H9 (cell line): ENCODE measurements around the gene CERS2. TPM values are rescaled to one million over a fixed set of nuclear protein-coding genes. Genes with fewer than 3 reads are reported as not detected.

Experiments used
- DNase-seq: peaks from one replicate; pipeline ENCODE4 v3.0.0-alpha.2; 2017
- H2AFZ ChIP-seq: one replicate; pipeline ENCODE4 v1.6.1; 2013; ENCODE audit warnings: mild to moderate bottlenecking, low read length, control low read depth, moderate library complexity
- H2AK5ac ChIP-seq: 2 replicates; pipeline ENCODE4 v1.6.1; 2013; ENCODE audit warnings: low read length, control low read depth, mixed read lengths; ENCODE audit not compliant: insufficient read length
- H2BK120ac ChIP-seq: one replicate; pipeline ENCODE4 v1.6.1; 2013; ENCODE audit warnings: low read depth, mild to moderate bottlenecking, low read length, control low read depth, inconsistent platforms; ENCODE audit not compliant: poor library complexity, severe bottlenecking
- H2BK12ac ChIP-seq: 2 replicates; pipeline ENCODE4 v1.6.1; 2013; ENCODE audit warnings: low read length, control low read depth, mixed read lengths, low read depth; ENCODE audit not compliant: insufficient read length
- H2BK15ac ChIP-seq: 2 replicates; pipeline ENCODE4 v1.6.1; 2013; ENCODE audit warnings: low read depth, low read length, control low read depth
- H2BK20ac ChIP-seq: one replicate; pipeline ENCODE4 v1.6.1; 2013; ENCODE audit warnings: low read depth, mild to moderate bottlenecking, low read length, control low read depth, inconsistent platforms; ENCODE audit not compliant: poor library complexity, severe bottlenecking
- H2BK5ac ChIP-seq: 2 replicates; pipeline ENCODE4 v1.6.1; 2013; ENCODE audit warnings: low read length, control low read depth, mixed read lengths; ENCODE audit not compliant: insufficient read length
- H3K14ac ChIP-seq: 2 replicates; pipeline ENCODE4 v1.6.1; 2013; ENCODE audit warnings: low read length, control low read depth; ENCODE audit not compliant: insufficient read depth
- H3K18ac ChIP-seq: 2 replicates; pipeline ENCODE4 v1.6.1; 2013; ENCODE audit warnings: low read depth, mild to moderate bottlenecking, mixed read lengths, low read length, control low read depth; ENCODE audit not compliant: insufficient read length
- H3K23ac ChIP-seq: 2 replicates; pipeline ENCODE4 v1.6.1; 2013; ENCODE audit warnings: low read length, control low read depth, mixed read lengths, low read depth; ENCODE audit not compliant: insufficient read length
- H3K23me2 ChIP-seq: 2 replicates; pipeline ENCODE4 v1.6.1; 2013; ENCODE audit warnings: low read depth, mild to moderate bottlenecking, mixed read lengths, low read length, control low read depth; ENCODE audit not compliant: insufficient read length, poor library complexity, severe bottlenecking
- H3K27ac ChIP-seq: 2 replicates; pipeline ENCODE4 v1.5.1; 2013; ENCODE audit warnings: low read length, control low read depth, mixed read lengths, low read depth; ENCODE audit not compliant: insufficient read length
- H3K27me3 ChIP-seq: 2 replicates; pipeline ENCODE4 v1.6.1; 2013; ENCODE audit warnings: low read length, control low read depth, inconsistent platforms; ENCODE audit not compliant: insufficient read depth
- H3K4ac ChIP-seq: 2 replicates; pipeline ENCODE4 v1.6.1; 2013; ENCODE audit warnings: low read depth, mild to moderate bottlenecking, control low read depth, inconsistent platforms, low read length, moderate library complexity
- H3K4me1 ChIP-seq: 2 replicates; pipeline ENCODE4 v1.6.1; 2013; ENCODE audit warnings: low read length, control low read depth, inconsistent platforms; ENCODE audit not compliant: insufficient read depth
- H3K4me2 ChIP-seq: 2 replicates; pipeline ENCODE4 v1.6.1; 2013; ENCODE audit warnings: low read length, control low read depth, mixed read lengths; ENCODE audit not compliant: insufficient read length, insufficient read depth
- H3K56ac ChIP-seq: 2 replicates; pipeline ENCODE4 v1.6.1; 2013; ENCODE audit warnings: low read depth, mild to moderate bottlenecking, mixed read lengths, low read length, control low read depth; ENCODE audit not compliant: insufficient read length
- H3K79me1 ChIP-seq: 2 replicates; pipeline ENCODE4 v1.6.1; 2013; ENCODE audit warnings: low read depth, mild to moderate bottlenecking, moderate library complexity, low read length, control low read depth, inconsistent platforms; ENCODE audit not compliant: insufficient read depth, poor library complexity, severe bottlenecking
- H3K79me2 ChIP-seq: 2 replicates; pipeline ENCODE4 v1.6.1; 2013; ENCODE audit warnings: low read length, control low read depth, inconsistent platforms; ENCODE audit not compliant: insufficient read depth
- H3K9ac ChIP-seq: 2 replicates; pipeline ENCODE4 v1.6.1; 2013; ENCODE audit warnings: low read length, control low read depth, mixed read lengths; ENCODE audit not compliant: insufficient read length; ENCODE audit errors: extremely low read depth
- H3K9me3 ChIP-seq: one replicate; pipeline ENCODE4 v1.6.1; 2013; ENCODE audit warnings: low read depth, low read length, inconsistent platforms; ENCODE audit not compliant: control insufficient read depth
- H3T11ph ChIP-seq: one replicate; pipeline ENCODE4 v1.6.1; 2013; ENCODE audit warnings: mild to moderate bottlenecking, low read length, control low read depth, inconsistent platforms
- H4K20me1 ChIP-seq: one replicate; pipeline ENCODE4 v1.6.1; 2013; ENCODE audit not compliant: control insufficient read depth, insufficient read length, insufficient read depth
- H4K5ac ChIP-seq: 2 replicates; pipeline ENCODE4 v1.6.1; 2013; ENCODE audit warnings: low read depth, mild to moderate bottlenecking, mixed read lengths, low read length, control low read depth; ENCODE audit not compliant: insufficient read length
- H4K8ac ChIP-seq: replicated peaks from 2 replicates; pipeline ENCODE4 v1.6.1; 2013; ENCODE audit warnings: low read length, control low read depth, mixed read lengths, low read depth; ENCODE audit not compliant: insufficient read length
- H4K91ac ChIP-seq: 2 replicates; pipeline ENCODE4 v1.6.1; 2013; ENCODE audit warnings: low read depth, mild to moderate bottlenecking, moderate library complexity, mixed read lengths, low read length, control low read depth; ENCODE audit not compliant: insufficient read length
- H3K27ac Mint-ChIP-seq, 3 experiments: 2 replicates in 2 of 3; 3 replicates in 1 of 3; pipeline ENCODE4 v1.8.0; 2020 to 2021; ENCODE audit warnings: mixed read lengths in 3 of 3, mild to moderate bottlenecking in 1 of 3, moderate library complexity in 1 of 3
- H3K27me3 Mint-ChIP-seq: 2 replicates; pipeline ENCODE4 v1.8.0; 2021; ENCODE audit warnings: low read depth, mild to moderate bottlenecking, moderate library complexity, mixed read lengths
- H3K36me3 Mint-ChIP-seq, 3 experiments: 2 replicates in 2 of 3; 3 replicates in 1 of 3; pipeline ENCODE4 v1.8.0; 2020 to 2021; ENCODE audit warnings: low read depth in 3 of 3, mixed read lengths in 3 of 3; ENCODE audit not compliant: insufficient read depth in 1 of 3
- H3K4me1 Mint-ChIP-seq, 2 experiments: 2 replicates each; pipeline ENCODE4 v1.8.0; 2020; ENCODE audit warnings: mixed read lengths in 2 of 2
- H3K4me3 Mint-ChIP-seq, 2 experiments: 2 replicates in 1 of 2; 3 replicates in 1 of 2; pipeline ENCODE4 v1.8.0; 2020 to 2021; ENCODE audit warnings: mild to moderate bottlenecking in 2 of 2, mixed read lengths in 2 of 2, moderate library complexity in 1 of 2
- H3K9me3 Mint-ChIP-seq, 2 experiments: 2 replicates in 1 of 2; 3 replicates in 1 of 2; pipeline ENCODE4 v1.8.0; 2020; ENCODE audit warnings: mild to moderate bottlenecking in 2 of 2, mixed read lengths in 2 of 2, moderate library complexity in 1 of 2
- CTCF ChIP-seq: fragments of 200-600 bp; sonication (generic); conservative IDR thresholded peaks from 3 replicates; pipeline ENCODE4 v1.8.0; 2021; ENCODE audit warnings: antibody characterized with exemption, mild to moderate bottlenecking
- WGBS: extraction: QIAGEN DNeasy Blood & Tissue Kit; methylation state at CpG from one replicate; pipeline ENCODE4 v1.1.7; 2013; ENCODE audit warnings: missing lambda C conversion rate, low lambda C conversion rate, mixed read lengths; ENCODE audit not compliant: insufficient read length; ENCODE audit errors: extremely low coverage; 5-methylcytosine and 5-hydroxymethylcytosine counted together
- total RNA-seq: library from RNA; stranded (reverse); gene quantifications from 2 replicates; pipeline ENCODE4 v1.2.1, GENCODE V29; 2021

The CERS2 gene
- total RNA-seq, 1 experiment from 2014 or later = 201 TPM

DNA sequence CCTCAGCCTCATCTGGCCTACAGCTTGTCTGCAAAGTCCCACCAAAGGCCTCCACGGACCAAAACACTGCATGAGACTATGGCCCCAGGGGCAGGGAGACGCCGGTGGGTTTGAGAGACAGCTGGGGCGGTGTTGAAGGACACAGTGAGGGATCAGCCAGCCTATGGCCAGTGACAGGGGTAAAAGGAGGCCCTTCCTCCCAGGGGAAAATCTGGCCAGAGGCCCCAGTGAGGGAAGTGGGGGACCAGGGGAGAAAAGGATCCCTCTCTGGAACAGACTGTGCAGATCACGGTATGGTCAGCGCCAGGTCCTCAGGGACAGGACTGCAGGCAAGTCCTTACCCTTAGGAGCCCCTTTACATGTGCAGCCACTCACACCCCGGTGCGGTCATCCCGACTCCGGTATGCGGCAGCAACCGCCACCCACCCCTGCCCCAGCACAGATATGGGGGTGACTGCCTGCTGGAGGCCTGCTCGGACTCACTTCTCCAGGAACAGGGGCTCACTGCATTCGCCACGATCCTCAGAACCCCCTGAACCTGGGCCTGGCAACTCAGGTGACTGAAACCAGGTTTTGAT, 1.3 kb downstream of the CERS2 start:
- H2BK15ac ChIP-seq = no peak overlapping the region
- H3K14ac ChIP-seq = no peak overlapping the region
- H3K9ac ChIP-seq = peak overlapping the region; percentile 64
- TF ChIP-seq CTCF = no peak
- WGBS = no CpG with 5 or more reads among the region's 15 CpGs
- H3K56ac ChIP-seq = no peak overlapping the region
- no peaks in the 10 kb centered on the region for H3K27me3 Mint-ChIP-seq
- no peak overlapping the region for H3K27ac ChIP-seq
- peak overlapping the region; percentile 78 to 86 for H3K4me3 Mint-ChIP-seq
- no peak overlapping the region for H2BK120ac ChIP-seq
- no peak overlapping the region for H3K23ac ChIP-seq
- no peaks in the 10 kb centered on the region for H3K79me1 ChIP-seq
- peak overlapping the region in 2 of 3 experiments; percentile 14 to 27; a peak in 1 of 7 replicates for H3K27ac Mint-ChIP-seq
- H3K4ac ChIP-seq = no peak overlapping the region
- H3K4me1 ChIP-seq = peaks cover 18% of the 10 kb centered on the region
- H4K20me1 ChIP-seq = no peaks in the 10 kb centered on the region
- no peak overlapping the region for H3K18ac ChIP-seq
- H4K5ac ChIP-seq = no peak overlapping the region
- H2BK20ac ChIP-seq = no peak overlapping the region
- no peak overlapping the region for H3T11ph ChIP-seq
- H3K36me3 Mint-ChIP-seq = peaks cover 9 to 12% (median 11%) of the 10 kb centered on the region in 3 experiments; a peak in 6 of 7 replicates
- DNase-seq = no peak
- no peak overlapping the region for H4K8ac ChIP-seq
- peaks cover 12% of the 10 kb centered on the region for H3K23me2 ChIP-seq
- peak overlapping the region; percentile 72 for H3K4me2 ChIP-seq
- no peaks in the 10 kb centered on the region for H3K27me3 ChIP-seq
- H4K91ac ChIP-seq = no peak overlapping the region
- H3K79me2 ChIP-seq = peaks cover 31% of the 10 kb centered on the region; the same call in 1 of the 2 replicates
- H2BK5ac ChIP-seq = no peak overlapping the region
- peaks cover 58 to 63% of the 10 kb centered on the region in 2 experiments for H3K4me1 Mint-ChIP-seq
- H3K9me3 ChIP-seq = no peaks in the 10 kb centered on the region
- no peak overlapping the region for H2AFZ ChIP-seq
- H3K9me3 Mint-ChIP-seq = no peaks in the 10 kb centered on the region
- no peak overlapping the region for H2AK5ac ChIP-seq
- H2BK12ac ChIP-seq = no peak overlapping the region
